Measurements from ENCODE around the gene RAB31.

DNA sequence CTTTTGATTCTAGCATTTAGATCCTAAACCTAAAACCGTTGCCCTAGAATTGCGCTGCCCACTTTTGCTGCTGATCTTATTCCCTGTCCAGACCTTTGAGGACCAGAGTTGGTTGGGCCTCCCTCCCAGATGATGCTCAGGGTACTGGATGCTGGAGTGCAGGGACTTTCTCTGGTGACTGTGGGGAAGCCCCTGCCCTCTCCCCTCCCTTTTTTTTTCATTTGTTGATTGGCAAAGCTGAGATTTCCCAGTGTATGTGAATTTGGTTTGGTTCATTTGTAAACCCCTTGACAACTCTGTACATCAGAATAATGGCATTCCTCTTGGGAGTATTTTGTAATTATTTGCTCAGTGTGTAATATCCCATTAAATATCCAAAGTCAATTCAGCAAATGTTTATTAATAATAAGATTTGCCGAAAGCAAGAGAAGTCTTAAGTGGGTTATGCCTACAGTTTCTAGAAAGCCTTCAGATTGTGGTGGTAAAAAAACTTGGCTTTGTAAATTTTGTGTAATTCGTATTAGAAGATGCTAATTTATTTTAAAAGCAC lies 28.3 kb downstream of the RAB31 start:
- TF ChIP-seq, protein P1, sequence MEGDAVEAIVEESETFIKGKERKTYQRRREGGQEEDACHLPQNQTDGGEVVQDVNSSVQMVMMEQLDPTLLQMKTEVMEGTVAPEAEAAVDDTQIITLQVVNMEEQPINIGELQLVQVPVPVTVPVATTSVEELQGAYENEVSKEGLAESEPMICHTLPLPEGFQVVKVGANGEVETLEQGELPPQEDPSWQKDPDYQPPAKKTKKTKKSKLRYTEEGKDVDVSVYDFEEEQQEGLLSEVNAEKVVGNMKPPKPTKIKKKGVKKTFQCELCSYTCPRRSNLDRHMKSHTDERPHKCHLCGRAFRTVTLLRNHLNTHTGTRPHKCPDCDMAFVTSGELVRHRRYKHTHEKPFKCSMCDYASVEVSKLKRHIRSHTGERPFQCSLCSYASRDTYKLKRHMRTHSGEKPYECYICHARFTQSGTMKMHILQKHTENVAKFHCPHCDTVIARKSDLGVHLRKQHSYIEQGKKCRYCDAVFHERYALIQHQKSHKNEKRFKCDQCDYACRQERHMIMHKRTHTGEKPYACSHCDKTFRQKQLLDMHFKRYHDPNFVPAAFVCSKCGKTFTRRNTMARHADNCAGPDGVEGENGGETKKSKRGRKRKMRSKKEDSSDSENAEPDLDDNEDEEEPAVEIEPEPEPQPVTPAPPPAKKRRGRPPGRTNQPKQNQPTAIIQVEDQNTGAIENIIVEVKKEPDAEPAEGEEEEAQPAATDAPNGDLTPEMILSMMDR (IDR thresholded peaks at IDR 0.05; ENCODE audit: low read depth, low read length): no peak
- no peak for TF ChIP-seq POLR2A (IDR thresholded peaks at IDR 0.05; ENCODE audit: extremely low read depth, insufficient read length)
